ENCODE data around the gene NFATC1.

Gene NFATC1

GRCh38 chr18:79570266-79571201 is 174.8 kb downstream of the NFATC1 start:
- Histone ChIP-seq H3K9me2 (replicated peaks; ENCODE audit: control insufficient read depth, low read length) (no peaks in the 10 kb centered on the region), H4K20me1 (ENCODE audit: control insufficient read depth, insufficient read depth, low read depth, low read length) (no peaks in the 10 kb centered on the region), H3K36me3 (ENCODE audit: control insufficient read depth, low read length) (no peaks in the 10 kb centered on the region), H3K27ac (ENCODE audit: low read depth, low read length) (no peak overlapping the region), H3K79me2 (ENCODE audit: control insufficient read depth, low read length) (no peaks in the 10 kb centered on the region), H3K4me3 (ENCODE audit: low read length) (no peak overlapping the region), H3K4me2 (ENCODE audit: low read length) (no peak overlapping the region), H3K9me3 (ENCODE audit: control insufficient read depth, insufficient read depth, low read length) (peaks cover 22% of the 10 kb centered on the region), H3K27me3 (ENCODE audit: control insufficient read depth, low read length) (no peaks in the 10 kb centered on the region), H3K4me1 (ENCODE audit: control insufficient read depth, low read length) (no peaks in the 10 kb centered on the region), H3F3A (ENCODE audit: control insufficient read depth, insufficient read depth) (no peaks in the 10 kb centered on the region)
- TF ChIP-seq CTCF (IDR thresholded peaks at IDR 0.05; ENCODE audit: low read depth, low read length, poor library complexity, severe bottlenecking) (no peak), EZH2phosphoT487 (IDR thresholded peaks at IDR 0.05; ENCODE audit: borderline replicate concordance, low read length) (no peak)

DNA sequence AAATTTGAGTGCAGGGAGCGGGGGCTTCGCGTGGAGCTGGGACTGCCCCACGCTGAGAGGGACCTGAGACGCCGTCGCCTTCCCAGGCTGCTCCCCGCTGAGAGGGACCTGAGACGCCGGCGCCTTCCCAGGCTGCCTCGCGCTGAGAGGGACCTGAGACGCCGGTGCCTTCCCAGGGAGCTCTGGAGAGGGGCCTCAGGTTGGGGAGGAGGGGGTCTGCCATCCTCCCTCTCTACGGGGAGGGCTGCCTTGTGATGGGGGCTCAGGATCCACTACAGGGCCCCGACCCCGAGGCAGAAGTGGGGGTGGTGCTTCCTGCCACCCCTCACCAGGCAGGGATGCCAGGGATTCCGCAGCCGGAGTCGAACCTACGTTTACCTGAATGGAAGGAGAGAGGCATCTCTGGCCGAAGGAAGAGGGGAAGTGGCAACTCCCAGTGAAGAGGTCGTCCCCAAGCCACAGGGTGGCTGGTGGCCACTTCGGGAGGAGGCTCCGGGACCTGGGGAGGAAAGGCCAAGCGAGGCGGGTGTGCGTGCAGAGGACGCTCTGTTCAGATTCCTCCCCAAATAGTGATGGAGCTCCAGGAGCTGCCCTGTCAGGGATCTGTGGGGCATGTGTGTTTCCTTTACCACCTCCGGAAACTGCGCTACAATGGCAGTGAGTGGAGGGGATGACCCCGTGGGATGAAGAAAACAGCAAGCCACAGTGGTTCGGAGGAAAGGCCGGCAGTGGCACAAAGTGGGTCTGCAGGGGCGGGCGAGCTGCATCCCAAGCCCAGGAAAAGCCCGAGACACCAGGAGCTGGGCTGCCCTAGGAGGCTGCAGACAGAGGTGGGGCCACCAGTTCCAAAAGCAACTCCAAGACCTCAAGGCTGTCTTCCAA is 175.7 kb downstream of the NFATC1 start:
- Histone ChIP-seq H3F3A (ENCODE audit: control insufficient read depth, insufficient read depth) (no peaks in the 10 kb centered on the region), H4K20me1 (ENCODE audit: control insufficient read depth, insufficient read depth, low read depth, low read length) (no peaks in the 10 kb centered on the region), H3K36me3 (ENCODE audit: control insufficient read depth, low read length) (no peaks in the 10 kb centered on the region), H3K4me1 (ENCODE audit: control insufficient read depth, low read length) (no peaks in the 10 kb centered on the region), H3K4me2 (ENCODE audit: low read length) (no peak overlapping the region), H3K27me3 (ENCODE audit: control insufficient read depth, low read length) (no peaks in the 10 kb centered on the region), H3K9me2 (replicated peaks; ENCODE audit: control insufficient read depth, low read length) (no peaks in the 10 kb centered on the region), H3K79me2 (ENCODE audit: control insufficient read depth, low read length) (no peaks in the 10 kb centered on the region), H3K4me3 (ENCODE audit: low read length) (no peak overlapping the region), H3K27ac (ENCODE audit: low read depth, low read length) (no peak overlapping the region), H3K9me3 (ENCODE audit: control insufficient read depth, insufficient read depth, low read length) (peaks cover 22% of the 10 kb centered on the region)
- TF ChIP-seq EZH2phosphoT487 (IDR thresholded peaks at IDR 0.05; ENCODE audit: borderline replicate concordance, low read length) = no peak
- TF ChIP-seq CTCF (IDR thresholded peaks at IDR 0.05; ENCODE audit: low read depth, low read length, poor library complexity, severe bottlenecking) = no peak

DNA sequence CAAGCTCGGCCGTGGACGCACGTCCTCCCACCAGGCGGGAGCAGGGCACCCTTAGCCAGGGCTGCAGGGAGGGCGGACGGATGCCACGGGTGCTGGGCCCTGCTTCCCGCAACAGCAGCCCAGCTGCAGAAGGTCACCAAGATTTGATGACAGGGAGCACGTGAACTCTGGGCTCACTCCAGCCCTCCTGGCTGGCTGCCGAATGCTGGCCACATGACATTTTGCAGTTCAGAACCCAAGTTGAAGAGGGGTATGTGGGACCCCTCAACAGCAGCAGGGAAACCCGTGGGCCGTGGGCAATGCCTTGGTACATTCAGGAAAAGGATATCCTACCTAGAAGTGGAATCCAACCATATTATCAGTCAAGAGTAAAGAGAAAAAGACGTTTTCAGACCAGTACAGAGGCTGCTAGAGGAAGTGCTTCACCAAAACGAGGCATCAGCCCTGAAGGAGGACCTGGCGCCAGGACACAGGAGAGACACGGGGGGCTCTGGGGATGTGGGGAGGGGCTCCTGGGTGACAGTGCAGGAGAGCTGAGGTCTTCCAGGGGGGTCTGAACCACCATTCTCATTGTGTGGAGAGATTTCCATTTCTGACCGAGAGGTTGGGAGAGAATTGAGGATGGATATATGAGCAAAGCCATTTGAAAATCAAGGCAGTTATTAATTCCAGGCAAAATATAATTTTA is 176.5 kb downstream of the NFATC1 start:
- peaks cover 18% of the 10 kb centered on the region for H3K9me3 ChIP-seq (ENCODE audit: control insufficient read depth, insufficient read depth, low read length)
- no peaks in the 10 kb centered on the region for H4K20me1 ChIP-seq (ENCODE audit: control insufficient read depth, insufficient read depth, low read depth, low read length)
- H3K79me2 ChIP-seq (ENCODE audit: control insufficient read depth, low read length) = no peaks in the 10 kb centered on the region
- H3K4me3 ChIP-seq (ENCODE audit: low read length) = no peak overlapping the region
- no peaks in the 10 kb centered on the region for H3K9me2 ChIP-seq (replicated peaks; ENCODE audit: control insufficient read depth, low read length)
- no peak overlapping the region for H3K27ac ChIP-seq (ENCODE audit: low read depth, low read length)
- no peak overlapping the region for H3K4me2 ChIP-seq (ENCODE audit: low read length)
- TF ChIP-seq EZH2phosphoT487 (IDR thresholded peaks at IDR 0.05; ENCODE audit: borderline replicate concordance, low read length) (no peak), CTCF (IDR thresholded peaks at IDR 0.05; ENCODE audit: low read depth, low read length, poor library complexity, severe bottlenecking) (no peak)
- H3K27me3 ChIP-seq (ENCODE audit: control insufficient read depth, low read length) = no peaks in the 10 kb centered on the region
- no peaks in the 10 kb centered on the region for H3K36me3 ChIP-seq (ENCODE audit: control insufficient read depth, low read length)
- no peaks in the 10 kb centered on the region for H3F3A ChIP-seq (ENCODE audit: control insufficient read depth, insufficient read depth)
- no peaks in the 10 kb centered on the region for H3K4me1 ChIP-seq (ENCODE audit: control insufficient read depth, low read length)
